ENCODE results near the gene HOXB9. TPM values are rescaled to one million over a fixed set of nuclear protein-coding genes. Genes with fewer than 3 reads are reported as not detected.

HOXB9 gene
- total RNA-seq, 1 donor from 2014 or later, result 0.10 TPM

DNA sequence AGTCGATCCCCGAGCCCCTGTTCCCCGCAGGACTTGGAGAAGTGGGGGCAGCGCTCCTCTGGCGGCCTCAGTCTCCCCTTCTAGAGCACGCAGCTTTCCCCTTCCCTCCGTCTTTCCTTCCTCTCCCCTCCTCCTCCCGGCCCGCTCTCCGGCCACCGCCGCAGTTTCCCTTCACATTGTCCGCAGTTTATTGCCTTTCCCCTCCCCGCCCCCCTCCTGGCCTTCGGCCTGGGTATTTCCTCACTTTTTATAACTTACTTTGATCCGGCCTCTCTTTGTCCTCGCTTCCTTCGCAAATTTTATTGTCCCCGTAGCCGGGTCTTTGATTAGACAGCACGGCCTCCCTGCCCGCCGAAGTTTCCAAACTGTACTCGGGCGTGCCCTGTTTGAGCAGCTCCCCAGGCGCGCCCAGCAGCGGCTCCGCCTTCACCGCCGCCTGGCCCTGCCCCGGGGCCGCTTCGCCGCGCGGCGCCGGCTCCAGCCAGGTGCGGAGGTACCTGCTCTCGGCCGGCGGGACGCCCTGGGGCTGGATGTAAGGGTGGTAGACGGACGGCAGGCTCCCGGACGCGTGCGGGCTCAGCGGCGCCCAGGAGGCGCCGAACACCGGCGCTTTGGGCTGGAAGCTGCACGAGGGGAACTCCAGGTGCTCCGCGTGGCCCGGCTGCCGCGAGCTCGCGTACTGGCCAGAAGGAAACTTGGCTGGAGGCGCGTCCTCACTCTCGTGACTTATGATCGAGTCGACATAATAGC lies 488 bp downstream of the HOXB9 start:
- intact Hi-C loops (cut with micrococcal nuclease), result loop anchor here (1.0 kb wide), 1 partner anchor 14 kb away; the partner anchor contains the start of gene HOXB7

- intact Hi-C loops (cut with micrococcal nuclease), result no loop called here
Measured at GRCh38 chr17:48624544-48625494, 1.3 kb downstream of the HOXB9 start.

- intact Hi-C loops (cut with micrococcal nuclease), result no loop called here
Measured at GRCh38 chr17:48624118-48624517, 2.0 kb downstream of the HOXB9 start.

- intact Hi-C loops (cut with micrococcal nuclease), result no loop called here
Measured at GRCh38 chr17:48623583-48623982, 2.6 kb downstream of the HOXB9 start.

- intact Hi-C loops (cut with micrococcal nuclease), result no loop called here
Measured at GRCh38 chr17:48622857-48623256, 3.3 kb downstream of the HOXB9 start.

- intact Hi-C loops (cut with micrococcal nuclease), result no loop called here
Measured at GRCh38 chr17:48621410-48622392, 4.5 kb downstream of the HOXB9 start.

DNA sequence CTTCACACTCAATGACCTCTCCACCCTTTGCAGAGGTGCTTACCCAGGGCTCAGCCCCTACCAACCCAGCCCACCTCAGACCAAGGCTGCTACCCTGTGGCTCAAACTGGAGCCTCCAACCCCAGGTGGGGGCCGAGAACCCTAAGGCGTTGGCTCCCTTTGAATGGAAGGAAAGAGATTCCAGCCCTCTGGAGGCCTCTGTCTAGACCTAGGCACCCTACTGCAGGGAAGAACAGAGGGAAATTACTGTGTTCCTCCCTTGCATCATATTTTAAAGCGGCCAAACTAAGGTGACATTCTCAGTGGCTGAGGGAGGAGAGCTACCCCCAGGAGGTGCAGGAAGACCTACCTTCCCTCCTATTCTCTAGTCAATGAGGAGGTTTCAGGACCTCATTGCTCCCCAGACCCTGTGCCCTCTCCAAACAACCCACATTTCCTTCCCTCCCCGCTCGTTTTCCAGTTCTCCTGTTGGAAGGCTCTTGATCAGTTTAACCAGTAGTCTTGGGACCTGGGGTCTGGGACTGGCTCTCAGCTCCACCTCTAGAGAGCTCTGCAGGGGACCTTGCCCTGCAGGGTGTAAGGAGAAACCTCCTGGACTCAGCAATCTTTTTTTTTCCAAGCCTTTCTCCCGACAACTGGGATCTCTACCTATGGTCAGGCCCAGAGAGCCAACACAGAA lies 5.6 kb downstream of the HOXB9 start:
- intact Hi-C loops (cut with micrococcal nuclease), result no loop called here

GRCh38 chr17:48619826-48620449 lies 6.2 kb downstream of the HOXB9 start:
- intact Hi-C loops (cut with micrococcal nuclease), result loop anchor here (2.0 to 10.0 kb wide), 2 partner anchors 515 to 539 kb away; partner anchors contain the start of genes CBX1 and SNX11

DNA sequence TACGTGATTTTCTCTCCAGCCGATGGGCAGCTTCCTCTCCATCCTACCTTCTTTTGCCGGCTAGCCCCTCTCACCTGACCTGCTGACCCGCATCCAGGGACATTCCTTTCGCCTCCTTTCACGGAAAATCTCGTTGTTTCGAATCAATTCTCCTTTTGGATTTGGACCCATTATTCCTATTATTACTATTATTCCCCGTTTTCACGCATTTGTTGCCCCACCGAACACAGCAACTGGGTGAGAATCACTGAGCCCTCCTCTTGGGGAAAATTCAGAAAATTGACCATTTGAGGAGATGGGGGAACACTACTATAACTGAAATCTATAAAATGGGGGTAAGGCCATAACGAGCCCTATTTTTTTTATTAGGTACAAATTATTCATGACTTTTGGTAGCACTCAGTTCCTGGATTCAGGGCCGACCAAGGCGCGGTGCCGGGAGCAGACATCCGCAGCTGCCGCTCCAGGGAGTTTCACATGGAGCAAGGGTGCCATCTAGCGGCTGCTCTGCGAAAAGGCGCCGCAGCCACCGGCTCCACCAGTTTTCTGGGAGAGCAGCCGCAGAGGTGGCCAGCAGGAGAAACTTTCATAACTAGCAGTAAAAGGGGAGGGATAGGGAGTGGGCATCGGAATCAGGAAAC lies 7.8 kb downstream of the HOXB9 start:
- intact Hi-C loops (cut with micrococcal nuclease), result loop anchor here (1.0 to 10.0 kb wide), 4 partner anchors 357 to 592 kb away; partner anchors contain the start of genes CBX1 and SNX11

DNA sequence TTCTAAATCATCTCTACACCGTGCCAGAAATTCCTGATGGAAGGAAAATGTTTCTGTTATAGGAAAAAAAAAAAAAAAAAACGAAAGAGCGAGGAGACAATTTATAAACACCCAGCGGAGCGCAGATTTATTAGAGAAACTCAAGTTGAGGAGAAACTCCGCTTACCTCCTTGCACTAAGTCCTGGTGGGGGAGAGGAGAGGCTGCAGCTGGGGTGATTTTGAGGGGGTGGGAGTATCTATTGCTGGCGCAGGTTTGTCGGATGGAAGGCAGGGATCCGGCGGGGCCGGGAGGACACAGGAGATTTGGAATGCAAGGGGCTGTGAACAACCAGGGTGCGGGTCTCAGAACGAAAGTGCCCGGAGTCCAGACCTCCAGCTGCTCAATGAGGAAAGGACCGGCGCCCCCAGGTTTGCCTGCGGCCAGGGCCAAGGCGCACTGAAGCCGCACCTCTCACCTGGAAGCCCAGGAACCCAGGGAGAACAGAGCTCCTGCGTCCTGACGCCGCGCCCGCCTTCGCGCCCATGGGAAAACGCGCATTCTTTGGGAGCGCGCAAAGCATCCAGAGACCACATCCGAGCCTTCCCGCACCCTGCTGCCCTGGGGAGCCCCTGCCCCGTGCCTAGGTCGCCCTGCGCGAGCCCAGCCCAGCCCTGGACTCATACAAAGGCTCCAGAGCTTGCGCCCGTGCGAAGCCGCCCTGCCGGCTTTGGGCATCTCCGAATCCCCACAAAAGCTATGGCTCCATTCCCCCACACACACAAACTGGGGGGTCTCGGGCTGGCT lies 8.5 kb downstream of the HOXB9 start:
- intact Hi-C loops (cut with micrococcal nuclease), result loop anchor here (1.0 to 10.0 kb wide), 4 partner anchors 356 to 591 kb away; partner anchors contain the start of genes CBX1 and SNX11

GRCh38 chr17:48616717-48617470 lies 9.3 kb downstream of the HOXB9 start:
- intact Hi-C loops (cut with micrococcal nuclease), result loop anchor here (10.0 kb wide), 1 partner anchor 512 kb away; the partner anchor contains the start of genes CBX1 and SNX11

DNA sequence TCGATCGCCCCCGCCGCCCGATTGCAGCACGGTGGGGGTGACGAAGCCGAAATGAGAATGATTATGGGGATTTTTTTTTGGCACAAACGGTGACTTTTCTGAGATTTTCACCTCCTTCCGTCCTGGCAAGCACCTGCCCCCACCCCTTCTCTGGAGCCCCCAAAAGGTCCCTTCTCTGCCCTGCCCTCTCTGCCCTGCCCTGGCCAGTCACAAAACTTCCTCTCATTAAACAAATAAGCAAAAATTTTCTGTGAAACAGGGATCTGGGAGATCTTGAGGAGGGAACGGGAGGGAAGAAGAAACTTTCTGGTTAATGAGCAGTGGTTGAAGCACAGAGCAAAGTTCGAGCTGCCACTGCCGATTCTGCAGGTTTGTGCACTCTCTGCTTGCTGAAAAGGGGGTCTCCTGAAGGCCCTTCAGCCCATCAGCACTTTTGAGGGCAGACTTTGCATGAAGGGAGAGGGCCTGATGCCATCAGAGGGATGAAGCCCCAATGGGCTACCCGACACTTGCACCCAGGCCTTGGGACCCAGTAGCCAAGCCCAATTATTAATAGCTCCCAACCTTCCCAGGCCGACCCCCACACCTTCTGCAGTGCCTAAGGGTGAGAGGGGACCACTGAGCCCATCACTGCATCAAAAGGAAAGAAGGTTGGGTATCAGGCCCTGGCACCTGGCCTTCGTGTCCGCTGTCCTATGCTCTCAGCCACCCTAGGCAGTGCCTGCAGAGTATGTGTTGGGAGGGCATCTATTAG lies 10.0 kb downstream of the HOXB9 start:
- intact Hi-C loops (cut with micrococcal nuclease), result loop anchor here (10.0 kb wide), 1 partner anchor 511 kb away; the partner anchor contains the start of genes CBX1 and SNX11

DNA sequence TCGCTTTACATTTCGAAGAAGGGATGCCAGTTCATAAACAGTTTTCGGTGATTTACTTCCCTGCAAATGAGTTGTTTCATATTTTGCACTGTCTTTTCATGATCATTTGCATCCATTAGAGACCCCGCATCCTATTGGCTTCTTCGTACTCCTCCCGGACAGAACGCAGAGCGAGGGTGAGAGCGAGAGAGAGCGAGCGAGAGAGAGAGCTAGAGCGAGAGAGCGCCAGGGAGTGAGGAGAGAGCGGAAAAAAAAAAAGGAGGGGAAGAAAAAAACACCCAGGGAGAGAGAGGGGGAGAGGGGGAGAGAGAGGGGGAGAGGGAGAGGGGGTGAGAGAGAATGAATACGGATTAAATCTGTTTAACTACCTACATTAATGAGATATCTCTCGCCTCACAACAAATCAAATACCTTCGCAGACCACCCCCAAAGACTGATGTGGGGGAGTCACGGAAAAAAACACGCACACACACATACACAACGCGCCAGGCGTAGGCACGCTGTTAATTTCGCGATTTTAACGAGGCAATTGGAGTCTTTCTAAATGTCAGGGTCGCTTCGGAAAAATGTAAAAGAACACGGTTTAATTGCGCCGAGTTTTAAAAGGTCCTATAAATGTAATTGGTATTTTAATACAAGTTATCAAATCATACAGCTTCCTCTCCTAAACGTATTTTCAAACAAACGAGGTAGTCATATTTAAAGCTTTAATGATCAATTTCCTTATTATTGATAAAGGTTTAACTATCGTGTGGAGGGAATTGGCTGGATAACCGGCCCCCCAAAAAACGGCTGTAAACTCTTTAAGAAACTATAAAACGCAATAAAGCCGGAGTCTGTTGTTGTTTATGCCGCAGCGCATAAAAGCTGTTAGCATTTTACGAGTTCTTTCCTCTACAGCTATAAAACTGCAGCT lies 10.9 kb downstream of the HOXB9 start, which contains the start of gene HOXB8:
Gene HOXB8 (minus strand): TSS at position 246 of the 916 bp plus-strand sequence. CDS start 588 bp downstream, outside the sequence.
- intact Hi-C loops (cut with micrococcal nuclease), result loop anchor here (10.0 kb wide), 1 partner anchor 511 kb away; the partner anchor contains the start of genes CBX1 and SNX11

DNA sequence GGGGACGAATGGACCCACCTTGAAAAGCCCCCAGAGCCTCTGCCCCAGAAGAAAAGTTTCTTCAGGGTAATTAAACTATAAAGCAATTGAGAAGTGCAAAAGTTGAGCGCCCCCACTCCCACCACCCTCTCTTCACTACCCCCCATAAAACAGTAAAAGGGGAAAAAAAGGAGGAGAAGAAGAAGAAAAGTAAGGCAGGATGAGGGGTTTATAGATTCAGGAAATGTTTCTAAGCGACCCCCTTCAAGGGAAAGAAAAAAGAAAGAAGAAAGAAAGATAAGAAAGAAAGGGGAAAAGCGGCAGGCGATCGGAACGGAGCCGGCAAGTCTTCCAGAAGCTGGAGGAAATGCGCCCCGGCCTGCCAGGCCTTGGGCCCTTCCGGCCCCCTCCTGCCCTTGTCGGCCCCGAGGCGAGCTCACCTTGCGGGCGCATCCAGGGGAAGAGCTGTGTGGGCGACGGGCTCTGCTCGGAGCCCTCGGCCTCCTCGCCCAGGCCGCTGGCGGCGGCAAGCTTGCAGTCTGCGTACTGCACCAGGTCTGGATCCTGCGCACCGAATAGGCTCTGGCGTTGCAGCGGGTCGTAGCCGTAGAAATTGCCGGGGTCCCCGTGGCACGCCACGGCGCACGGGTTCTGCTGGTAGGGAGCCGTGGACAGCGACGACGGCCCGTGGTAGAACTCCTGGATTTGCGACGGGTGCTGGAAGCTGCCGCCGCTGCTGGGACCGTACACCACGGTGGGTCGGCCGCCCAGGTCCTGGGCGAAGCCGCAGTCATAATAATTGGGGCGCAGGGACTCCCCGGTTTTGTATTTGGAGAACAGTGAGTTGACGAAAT lies 12.1 kb downstream of the HOXB9 start:
- intact Hi-C loops (cut with micrococcal nuclease), result loop anchor here (1.0 to 10.0 kb wide), 4 partner anchors 17 to 509 kb away; partner anchors contain the start of genes CBX1 and SNX11

Data from T-helper 1 cell treated with Interleukin-12 subunit alpha and Interleukin-12 subunit beta and Interleukin-4 antibody, amounts not matched to agents 30 ng/mL and 1 ng/mL, for 36 hours (primary cell).